WI38 (cell line): Measurements from ENCODE around the gene TANC1.

Source experiments
- H3K4me3 ChIP-seq: 2 replicates; pipeline ENCODE4 v1.5.1; 2011; ENCODE audit warnings: low read depth, mild to moderate bottlenecking, control low read depth, low read length
- CTCF ChIP-seq: IDR thresholded peaks from 2 replicates; pipeline ENCODE4 v1.5.1; 2012; ENCODE audit warnings: low read depth, mild to moderate bottlenecking, control low read depth, low read length

TANC1 gene

DNA sequence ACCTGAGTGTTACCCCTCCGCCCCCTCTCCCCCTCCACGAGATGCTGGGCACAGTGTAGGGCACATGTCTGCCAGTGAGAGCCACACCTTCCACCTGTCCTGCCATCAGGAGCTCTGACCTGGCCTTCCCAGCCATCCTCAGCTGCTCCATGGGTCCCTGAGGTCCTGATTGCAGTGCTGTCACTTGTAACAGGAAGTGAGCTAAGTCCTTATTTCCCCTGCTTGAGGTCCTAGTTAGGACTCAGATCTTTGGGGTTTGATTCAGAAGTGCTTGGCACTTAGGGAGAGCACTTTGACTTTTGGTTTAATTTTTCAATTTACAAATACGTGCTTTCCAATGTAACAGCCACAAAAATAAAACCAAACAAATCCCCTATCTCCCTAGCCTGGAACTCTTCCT is 192.5 kb downstream of the TANC1 start:
- no peak overlapping the region for H3K4me3 ChIP-seq
- no peak for TF ChIP-seq CTCF

DNA sequence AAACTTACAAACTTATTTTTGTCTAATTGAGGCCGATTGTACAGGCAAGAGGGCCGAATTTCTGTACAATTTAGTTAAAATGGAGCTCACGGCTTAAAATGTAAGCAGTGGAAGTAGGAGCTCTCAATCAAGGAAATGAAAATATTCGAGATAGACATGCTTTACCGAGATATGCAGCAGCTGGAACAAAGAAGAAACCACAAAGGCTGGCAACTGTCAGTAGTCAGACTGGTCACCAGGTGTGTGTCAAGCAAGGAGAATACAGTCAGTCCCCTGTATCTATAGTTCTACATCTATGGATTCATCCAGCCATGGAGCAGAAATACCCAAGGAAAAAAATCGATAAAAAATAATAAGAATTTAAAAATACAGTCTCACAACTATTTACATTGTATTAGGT is 195.5 kb downstream of the TANC1 start:
- no peak for TF ChIP-seq CTCF
- no peak overlapping the region for H3K4me3 ChIP-seq

- TF ChIP-seq CTCF: no peak
- H3K4me3 ChIP-seq: no peak overlapping the region
These were observed 196.0 kb downstream of the TANC1 start for GRCh38 chr2:159164457-159164911.

GRCh38 chr2:159165048-159165447 is 196.6 kb downstream of the TANC1 start:
- H3K4me3 ChIP-seq: no peak overlapping the region
- no peak for TF ChIP-seq CTCF

GRCh38 chr2:159168707-159169106 is 200.3 kb downstream of the TANC1 start:
- no peak for TF ChIP-seq CTCF
- H3K4me3 ChIP-seq: no peak overlapping the region

- no peak overlapping the region for H3K4me3 ChIP-seq
- TF ChIP-seq CTCF: no peak
These were observed 200.7 kb downstream of the TANC1 start for GRCh38 chr2:159169187-159169586.

GRCh38 chr2:159172403-159172802 is 204.0 kb downstream of the TANC1 start:
- H3K4me3 ChIP-seq: no peak overlapping the region
- TF ChIP-seq CTCF: no peak
